GM23338 (cell line): ENCODE data around the gene ANKRD53. TPM values are rescaled to one million over a fixed set of nuclear protein-coding genes. Genes with fewer than 3 reads are reported as not detected.
"Not testable (repeated sequence)": the region's sequence is repeated elsewhere in the genome, so short reads cannot be mapped to it uniquely, and the experiment has no call there.

Source experiments
- ATAC-seq: fragments of 200-7000 bp; cut with Tn5 transposase; 3 replicates; pipeline ENCODE4 v1.9.1; 2020
- DNase-seq: peaks from one replicate; pipeline ENCODE4 v3.0.0-alpha.2; 2015; ENCODE audit warnings: low spot score
- H2AFZ ChIP-seq: fragments of 200-600 bp; sonication (generic); 2 replicates; pipeline ENCODE4 v1.8.0; 2016; ENCODE audit warnings: antibody characterized with exemption, mild to moderate bottlenecking, moderate library complexity
- H3F3A ChIP-seq: fragments of 200-600 bp; sonication (generic); replicated peaks from 2 replicates; pipeline ENCODE4 v1.8.0; 2017; ENCODE audit warnings: antibody characterized with exemption, mixed run types, low read depth
- H3K27ac ChIP-seq: fragments of 200-600 bp; sonication (generic); 2 replicates; pipeline ENCODE4 v1.6.1; 2016; ENCODE audit warnings: low read depth
- H3K27me3 ChIP-seq: fragments of 200-600 bp; sonication (generic); 2 replicates; pipeline ENCODE4 v1.8.0; 2016; ENCODE audit warnings: mild to moderate bottlenecking, mixed run types, moderate library complexity; ENCODE audit not compliant: insufficient read depth
- H3K36me3 ChIP-seq: fragments of 200-600 bp; sonication (generic); 2 replicates; pipeline ENCODE4 v1.8.0; 2016; ENCODE audit warnings: mild to moderate bottlenecking; ENCODE audit not compliant: insufficient read depth
- H3K4me1 ChIP-seq: fragments of 200-600 bp; sonication (generic); 2 replicates; pipeline ENCODE4 v1.8.0; 2016; ENCODE audit warnings: mild to moderate bottlenecking, moderate library complexity; ENCODE audit not compliant: insufficient read depth
- H3K4me2 ChIP-seq: fragments of 200-600 bp; sonication (generic); 2 replicates; pipeline ENCODE4 v1.7.1; 2017; ENCODE audit warnings: mixed run types
- H3K4me3 ChIP-seq: fragments of 200-600 bp; sonication (generic); 2 replicates; pipeline ENCODE4 v1.6.1; 2016; ENCODE audit warnings: mixed run types
- H3K79me2 ChIP-seq: fragments of 200-600 bp; sonication (generic); replicated peaks from 2 replicates; pipeline ENCODE4 v1.8.0; 2017; ENCODE audit warnings: mild to moderate bottlenecking; ENCODE audit not compliant: insufficient read depth
- H3K9me2 ChIP-seq: fragments of 200-600 bp; sonication (generic); 2 replicates; pipeline ENCODE4 v1.8.0; 2017; ENCODE audit not compliant: insufficient read depth
- H4K20me1 ChIP-seq: fragments of 200-600 bp; sonication (generic); replicated peaks from 2 replicates; pipeline ENCODE4 v1.8.0; 2017; ENCODE audit warnings: mild to moderate bottlenecking; ENCODE audit not compliant: insufficient read depth
- H3K27ac Mint-ChIP-seq: 2 replicates; pipeline ENCODE4 v1.8.0; 2020; ENCODE audit warnings: inconsistent platforms, mild to moderate bottlenecking, moderate library complexity, mixed read lengths
- H3K27me3 Mint-ChIP-seq: 3 replicates; pipeline ENCODE4 v1.8.0; 2022; ENCODE audit warnings: low read depth, mild to moderate bottlenecking, moderate library complexity, mixed read lengths, inconsistent platforms; ENCODE audit not compliant: insufficient read depth, poor library complexity
- H3K36me3 Mint-ChIP-seq: 3 replicates; pipeline ENCODE4 v1.8.0; 2021; ENCODE audit warnings: low read depth, mild to moderate bottlenecking, inconsistent platforms, moderate library complexity, mixed read lengths
- H3K4me1 Mint-ChIP-seq: 3 replicates; pipeline ENCODE4 v1.8.0; 2020; ENCODE audit warnings: mild to moderate bottlenecking, inconsistent platforms, mixed read lengths
- H3K4me3 Mint-ChIP-seq: 3 replicates; pipeline ENCODE4 v1.8.0; 2021; ENCODE audit warnings: moderate library complexity, mild to moderate bottlenecking, inconsistent platforms, mixed read lengths
- H3K9me3 Mint-ChIP-seq: 3 replicates; pipeline ENCODE4 v1.8.0; 2020; ENCODE audit warnings: moderate library complexity, mild to moderate bottlenecking, inconsistent platforms, mixed read lengths
- CREB1 ChIP-seq: fragments of 250-450 bp; sonication (Bioruptor Pico); IDR thresholded peaks from 2 replicates; pipeline ENCODE4 v1.5.0; 2020; ENCODE audit warnings: low read depth, mild to moderate bottlenecking, moderate library complexity
- NANOG ChIP-seq: IDR thresholded peaks from 2 replicates; pipeline ENCODE4 v1.6.1; 2016; ENCODE audit warnings: antibody characterized with exemption, borderline replicate concordance
- POLR2AphosphoS5 ChIP-seq: IDR thresholded peaks from 2 replicates; pipeline ENCODE4 v1.6.1; 2016; ENCODE audit warnings: antibody characterized with exemption, low read depth
- STAT1 ChIP-seq: IDR thresholded peaks from one replicate; pipeline ENCODE4 v1.6.1; 2016; ENCODE audit warnings: antibody characterized with exemption; ENCODE audit not compliant: unreplicated experiment
- ZNF114 ChIP-seq: fragments of 250-450 bp; sonication (Bioruptor Pico); IDR thresholded peaks from 2 replicates; pipeline ENCODE4 v1.5.0; 2020; ENCODE audit warnings: mild to moderate bottlenecking, moderate library complexity
- ZNF331 ChIP-seq: fragments of 250-450 bp; sonication (Bioruptor Pico); IDR thresholded peaks from 2 replicates; pipeline ENCODE4 v1.5.0; 2020; ENCODE audit warnings: low read depth, mild to moderate bottlenecking, moderate library complexity
- ZNF462 ChIP-seq: fragments of 250-450 bp; sonication (Bioruptor Pico); IDR thresholded peaks from 2 replicates; pipeline ENCODE4 v1.5.0; 2020; ENCODE audit warnings: mild to moderate bottlenecking, moderate library complexity
- polyA plus RNA-seq: library from polyadenylated mRNA; unstranded; fragments of >200 nt; fragmentation: Nextera tagmentation; extraction: Ambion mirVana; gene quantifications from 2 replicates; pipeline ENCODE4 v1.2.1, GENCODE V29; 2016
- total RNA-seq: library from RNA; depleted of rRNA; stranded (reverse); fragments of >200 nt; shearing (Covaris generic); gene quantifications from 2 replicates; pipeline ENCODE4 v1.2.3, GENCODE V29; 2014

ANKRD53 gene
- total and polyA plus RNA-seq, 2 experiments from 2014 or later = 0.32 to 0.73 TPM

GRCh38 chr2:70999362-70999761 lies 20.9 kb downstream of the ANKRD53 start (continued):
- TF ChIP-seq ZNF462 (CRISPR knock-in tag) = no peak
- TF ChIP-seq POLR2AphosphoS5 = no peak
- no peak for TF ChIP-seq ZNF331 (CRISPR knock-in tag)
- no peak for TF ChIP-seq ZNF114 (CRISPR knock-in tag)
- no peak for TF ChIP-seq CREB1 (CRISPR knock-in tag)
- no peak for TF ChIP-seq STAT1
- TF ChIP-seq NANOG = no peak

DNA sequence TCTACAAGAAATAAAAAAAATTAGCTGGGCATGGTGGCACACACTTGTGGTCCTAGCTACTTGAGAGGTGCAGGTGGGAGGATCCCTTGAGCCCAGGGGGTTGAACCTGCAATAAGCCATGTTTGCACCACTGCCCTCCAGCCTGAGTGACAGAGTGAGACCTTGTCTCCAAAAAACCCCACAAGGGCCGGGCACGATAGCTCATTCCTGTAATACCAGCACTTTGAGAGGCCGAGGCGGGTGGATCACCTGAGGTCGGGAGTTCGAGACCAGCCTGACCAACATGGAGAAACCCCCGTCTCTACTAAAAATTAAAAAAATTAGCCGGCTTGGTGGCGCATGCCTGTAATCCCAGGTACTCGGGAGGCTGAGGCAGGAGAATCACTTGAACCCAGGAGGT lies 21.5 kb downstream of the ANKRD53 start:
- not testable (repeated sequence) for H3K36me3 ChIP-seq, H3K27ac Mint-ChIP-seq, H3K36me3 Mint-ChIP-seq, ATAC-seq, H3F3A ChIP-seq, H3K4me3 Mint-ChIP-seq, H2AFZ ChIP-seq, H3K79me2 ChIP-seq, H3K4me3 ChIP-seq, H3K27me3 ChIP-seq, H3K9me3 Mint-ChIP-seq, H3K27ac ChIP-seq, H4K20me1 ChIP-seq, DNase-seq, H3K9me2 ChIP-seq, H3K4me2 ChIP-seq, H3K4me1 ChIP-seq
- Mint-ChIP-seq H3K27me3 (peaks cover 27% of the 10 kb centered on the region), H3K4me1 (peaks cover 21% of the 10 kb centered on the region)
